Stimulated activated naive CD4-positive, alpha-beta T cell (primary cell): Measurements from ENCODE around the gene PTPN7.
"Not testable (repeated sequence)": the region's sequence is repeated elsewhere in the genome, so short reads cannot be mapped to it uniquely, and the experiment has no call there.

Source experiments
- DNase-seq, 6 experiments: peaks; one replicate each; lab custom pipeline; 2025; lab: John Stamatoyannopoulos, UW

PTPN7 gene

GRCh38 chr1:202167054-202167453 lies 6.7 kb upstream of the PTPN7 start:
- DNase-seq: not testable (repeated sequence)

GRCh38 chr1:202165942-202166843 lies 5.8 kb upstream of the PTPN7 start:
- DNase-seq: no peak

- peak in 1 of 6 experiments; percentile 11 for DNase-seq
Measured at GRCh38 chr1:202165267-202165941, 5.0 kb upstream of the PTPN7 start.

GRCh38 chr1:202164271-202165037 lies 4.1 kb upstream of the PTPN7 start:
- DNase-seq: peak; percentile 46 to 84 (median 73)

GRCh38 chr1:202163281-202164270 lies 3.2 kb upstream of the PTPN7 start:
- DNase-seq: peak in 1 of 6 experiments; percentile 29

- peak in 1 of 6 experiments; percentile 29 for DNase-seq
Measured at GRCh38 chr1:202162418-202163280, 2.2 kb upstream of the PTPN7 start.

GRCh38 chr1:202162047-202162417 lies 1.6 kb upstream of the PTPN7 start:
- peak in 2 of 6 experiments; percentile 12 to 22 for DNase-seq

- DNase-seq: peak in 1 of 6 experiments; percentile 21
Measured at GRCh38 chr1:202161151-202162046, 997 bp upstream of the PTPN7 start.

- peak in 5 of 6 experiments; percentile 28 to 64 (median 47) for DNase-seq
Measured at GRCh38 chr1:202159534-202160371, 649 bp downstream of the PTPN7 start.

- no peak for DNase-seq
Measured at GRCh38 chr1:202158810-202159533, 1.4 kb downstream of the PTPN7 start.

- DNase-seq: no peak
Measured at GRCh38 chr1:202157945-202158344, 2.5 kb downstream of the PTPN7 start.

GRCh38 chr1:202156590-202156989 lies 3.8 kb downstream of the PTPN7 start:
- no peak for DNase-seq

- DNase-seq: no peak
Measured at GRCh38 chr1:202155478-202156021, 4.9 kb downstream of the PTPN7 start.

GRCh38 chr1:202154766-202155477 lies 5.5 kb downstream of the PTPN7 start:
- DNase-seq: peak in 4 of 6 experiments; percentile 12 to 52 (median 28)

GRCh38 chr1:202154148-202154765 lies 6.1 kb downstream of the PTPN7 start:
- DNase-seq: no peak

- no peak for DNase-seq
Measured at GRCh38 chr1:202153284-202153683, 7.1 kb downstream of the PTPN7 start.
